ENCODE results near the gene TTLL7.

- TF ChIP-seq POLR2A (IDR thresholded peaks at IDR 0.05; ENCODE audit: low read length) (no peak), TP53 (CRISPR knock-in tag; IDR thresholded peaks at IDR 0.05) (no peak)
Measured at GRCh38 chr1:83929184-83929583, 69.7 kb downstream of the TTLL7 start.
